Activated CD8-positive, alpha-beta T cell treated with anti-CD3 and anti-CD28 coated beads, Interleukin-2, amount 10 ng/mL, durations not matched to agents 7 days and 5 days (primary cell): ENCODE measurements around the gene BFAR. TPM values are rescaled to one million over a fixed set of nuclear protein-coding genes. Genes with fewer than 3 reads are reported as not detected.

Experiments used
- ATAC-seq: fragments of 150-1000 bp; cut with Tn5 transposase; one replicate; pipeline ENCODE4 v1.10.0; 2021; ENCODE audit warnings: moderate library complexity
- CTCF ChIA-PET: fragments of 350-600 bp; sonication (Branson Sonifier 250); formaldehyde crosslinking; loops from one replicate; lab custom pipeline; 2021; ENCODE audit warnings: antibody characterized with exemption; lab: Charles Lee
- POLR2A ChIA-PET: fragments of 350-600 bp; sonication (Branson Sonifier 250); formaldehyde crosslinking; loops from one replicate; lab custom pipeline; 2021; ENCODE audit warnings: antibody characterized with exemption; lab: Charles Lee
- DNase-seq: peaks from one replicate; pipeline ENCODE4 v3.0.0-alpha.2; 2020
- H3K27ac Mint-ChIP-seq: one replicate; pipeline ENCODE4 v1.8.0; 2021; ENCODE audit warnings: mild to moderate bottlenecking, mixed read lengths
- H3K27me3 Mint-ChIP-seq: one replicate; pipeline ENCODE4 v1.8.0; 2021; ENCODE audit warnings: low read depth, mixed read lengths
- H3K36me3 Mint-ChIP-seq: one replicate; pipeline ENCODE4 v1.8.0; 2021; ENCODE audit warnings: low read depth, mixed read lengths
- H3K4me1 Mint-ChIP-seq: one replicate; pipeline ENCODE4 v1.8.0; 2021; ENCODE audit warnings: low read depth, mixed read lengths
- H3K4me3 Mint-ChIP-seq: one replicate; pipeline ENCODE4 v1.8.0; 2021; ENCODE audit warnings: mild to moderate bottlenecking, mixed read lengths
- H3K9me3 Mint-ChIP-seq: one replicate; pipeline ENCODE4 v1.8.0; 2022; ENCODE audit warnings: mixed read lengths; ENCODE audit not compliant: insufficient read depth
- total RNA-seq, 2 experiments: library from RNA; stranded (reverse); gene quantifications; one replicate each; pipeline ENCODE4 v1.2.3, GENCODE V29; 2021

Gene BFAR, protein sequence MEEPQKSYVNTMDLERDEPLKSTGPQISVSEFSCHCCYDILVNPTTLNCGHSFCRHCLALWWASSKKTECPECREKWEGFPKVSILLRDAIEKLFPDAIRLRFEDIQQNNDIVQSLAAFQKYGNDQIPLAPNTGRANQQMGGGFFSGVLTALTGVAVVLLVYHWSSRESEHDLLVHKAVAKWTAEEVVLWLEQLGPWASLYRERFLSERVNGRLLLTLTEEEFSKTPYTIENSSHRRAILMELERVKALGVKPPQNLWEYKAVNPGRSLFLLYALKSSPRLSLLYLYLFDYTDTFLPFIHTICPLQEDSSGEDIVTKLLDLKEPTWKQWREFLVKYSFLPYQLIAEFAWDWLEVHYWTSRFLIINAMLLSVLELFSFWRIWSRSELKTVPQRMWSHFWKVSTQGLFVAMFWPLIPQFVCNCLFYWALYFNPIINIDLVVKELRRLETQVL
- total RNA-seq, result 10 to 100 TPM; 65.1 to 65.7 TPM

DNA sequence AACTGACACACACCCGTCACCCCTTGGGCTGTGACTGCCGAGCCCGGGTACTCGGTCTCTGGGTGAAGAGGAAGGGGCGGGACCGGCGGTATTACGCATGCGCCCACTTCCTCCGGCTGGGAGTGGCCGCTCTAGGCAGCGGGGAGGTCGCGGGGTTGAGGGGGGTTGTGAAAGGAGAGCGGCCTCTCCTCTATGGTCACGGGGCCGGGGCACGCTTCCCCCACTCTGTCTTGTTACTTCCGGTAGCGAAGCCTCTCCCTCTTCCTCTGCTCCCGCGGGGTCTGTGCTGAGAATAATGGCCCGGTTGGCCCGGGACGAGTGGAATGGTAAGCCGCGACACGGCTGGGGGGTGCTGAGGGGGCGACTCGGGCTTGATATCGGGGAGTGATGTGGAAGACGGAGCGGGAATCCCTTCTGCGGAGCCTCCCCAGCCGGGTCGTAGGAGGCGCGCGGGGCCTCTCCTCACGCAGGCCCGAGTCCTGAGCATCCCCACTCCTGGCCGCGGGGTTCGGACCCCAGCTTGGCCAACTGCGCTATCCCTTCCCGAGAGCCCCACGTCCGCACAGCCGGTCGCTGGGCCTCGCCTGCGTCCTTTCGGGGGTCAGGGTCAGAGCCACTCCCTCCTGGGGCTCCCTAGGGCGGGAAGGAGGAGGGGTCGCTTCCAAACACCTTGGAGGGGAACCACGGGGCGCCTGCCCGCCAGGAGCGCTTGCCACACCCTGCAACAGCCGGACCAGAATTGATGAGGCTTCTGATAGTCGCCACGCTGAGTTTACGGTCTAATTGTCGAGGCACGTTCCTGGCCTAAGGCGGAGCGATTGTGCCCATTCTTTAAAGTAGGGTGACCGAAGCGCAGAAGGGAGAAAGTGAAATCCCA, at the start of gene BFAR:
TSS of gene BFAR (plus strand) at position 259 of the 877 bp plus-strand sequence. CDS start 11,396 bp downstream, outside the sequence.
- ChIA-PET POLR2A (interaction anchor here (0.6 to 1.5 kb wide), 6 partner anchors 8 to 30 kb away, joined by 3 to 6 read pairs (median 3); no protein-coding TSS in a partner anchor), CTCF (no interaction called here)
- peak within 1 kb of the TSS; percentile 100 for H3K4me3 Mint-ChIP-seq
- no peaks in the 10 kb centered on the region for H3K9me3 Mint-ChIP-seq
- H3K36me3 Mint-ChIP-seq, result peaks cover 27% of the 10 kb centered on the region
- peak within 1 kb of the TSS; percentile 100 for H3K27ac Mint-ChIP-seq
- DNase-seq, result peak; percentile 100
- no peaks in the 10 kb centered on the region for H3K27me3 Mint-ChIP-seq
- ATAC-seq, result peak; percentile 77
- H3K4me1 Mint-ChIP-seq, result peaks cover 64% of the 10 kb centered on the region

DNA sequence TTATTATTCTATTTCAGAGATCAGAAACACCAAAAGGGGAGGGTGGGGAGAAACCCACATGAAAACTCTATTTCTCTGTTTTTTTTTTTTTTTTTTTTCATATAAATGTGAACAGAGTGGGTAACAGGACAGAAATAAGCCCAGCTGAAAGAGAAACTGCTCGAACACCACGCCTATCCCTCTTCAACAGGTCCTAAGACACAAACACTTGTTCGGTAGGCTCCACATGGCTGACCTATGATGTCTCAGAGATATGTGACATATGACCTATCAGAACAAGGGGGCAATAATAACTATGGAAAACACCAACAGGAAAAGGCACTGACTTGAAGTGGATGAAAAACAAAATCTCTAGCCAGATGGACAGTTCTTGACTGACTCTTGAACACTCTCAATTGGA, 47.5 kb upstream of the BFAR start:
- no peak overlapping the region for H3K27ac Mint-ChIP-seq
- no peak for ATAC-seq
- ChIA-PET POLR2A (no interaction called here), CTCF (no interaction called here)
- H3K4me1 Mint-ChIP-seq, result peaks cover 13% of the 10 kb centered on the region
- peaks cover 38% of the 10 kb centered on the region for H3K36me3 Mint-ChIP-seq
- no peaks in the 10 kb centered on the region for H3K27me3 Mint-ChIP-seq
- no peaks in the 10 kb centered on the region for H3K9me3 Mint-ChIP-seq
- H3K4me3 Mint-ChIP-seq, result no peak overlapping the region
- DNase-seq, result no peak

DNA sequence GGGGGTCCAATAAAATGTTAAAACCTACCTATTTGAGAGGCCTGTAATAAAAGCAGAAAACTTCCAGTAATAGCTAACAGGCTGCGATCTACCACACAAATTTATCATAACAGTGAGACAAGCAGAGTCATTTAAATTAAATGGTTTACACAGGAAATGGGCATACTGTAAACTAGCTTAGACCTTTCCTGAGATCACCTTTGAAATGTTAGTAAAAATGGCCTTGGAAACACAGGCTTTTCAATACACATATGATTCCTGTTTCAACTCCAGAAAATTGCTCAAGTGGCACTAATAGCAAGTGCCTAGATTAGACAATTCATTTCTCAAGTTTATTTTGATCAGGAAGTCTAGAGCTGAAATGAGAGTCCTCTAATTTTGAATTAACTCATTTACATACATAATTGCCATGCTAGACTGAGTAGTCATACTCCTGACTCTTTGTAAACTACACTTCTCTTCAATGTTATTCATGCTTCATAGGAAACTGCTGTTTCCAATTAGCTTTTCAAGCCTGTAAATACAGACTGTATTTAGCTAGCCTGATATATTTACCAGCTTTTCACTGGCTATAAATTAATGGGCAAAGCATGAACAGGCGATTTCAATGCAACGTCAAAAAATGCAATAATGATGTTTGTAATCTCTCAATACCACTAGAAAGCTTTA, 46.0 kb upstream of the BFAR start:
- Mint-ChIP-seq H3K4me1 (peaks cover 13% of the 10 kb centered on the region), H3K4me3 (no peak overlapping the region), H3K9me3 (no peaks in the 10 kb centered on the region), H3K27ac (no peak overlapping the region), H3K36me3 (peaks cover 35% of the 10 kb centered on the region), H3K27me3 (no peaks in the 10 kb centered on the region)
- ATAC-seq (no peak), DNase-seq (no peak)
- ChIA-PET POLR2A (interaction anchor here (0.7 kb wide), 2 partner anchors 10 to 113 kb away, joined by 3 read pairs; no protein-coding TSS in a partner anchor), CTCF (interaction anchor here (0.6 to 1.8 kb wide), 5 partner anchors 13 to 667 kb away, joined by 3 to 5 read pairs (median 4); partner anchors contain the start of gene ERCC4)

DNA sequence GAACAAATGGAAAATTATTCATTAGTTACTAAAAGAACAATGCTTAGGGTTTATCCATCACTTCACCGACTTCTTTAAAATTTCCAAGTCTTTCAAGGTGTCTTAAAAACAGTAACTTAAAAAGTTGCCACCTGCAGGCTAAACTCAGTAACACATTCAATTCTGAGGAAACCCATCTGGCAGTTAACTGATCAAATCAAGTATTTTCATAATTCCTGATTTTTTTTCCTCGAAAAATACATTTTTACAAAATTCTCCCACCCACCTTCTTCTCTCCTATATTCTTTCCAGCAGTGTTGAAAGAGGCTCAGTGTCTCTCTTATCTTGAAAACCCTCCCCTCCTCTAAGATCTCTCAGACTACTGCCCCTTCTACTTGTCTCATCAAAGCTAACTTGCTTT, 32.6 kb upstream of the BFAR start:
- H3K9me3 Mint-ChIP-seq, result no peaks in the 10 kb centered on the region
- CTCF ChIA-PET, result interaction anchor here (0.6 to 1.5 kb wide), 4 partner anchors 10 to 351 kb away, joined by 3 to 4 read pairs (median 4); no protein-coding TSS in a partner anchor
- no peak overlapping the region for H3K4me3 Mint-ChIP-seq
- no peaks in the 10 kb centered on the region for H3K27me3 Mint-ChIP-seq
- DNase-seq, result no peak
- no peak for ATAC-seq
- H3K4me1 Mint-ChIP-seq, result no peaks in the 10 kb centered on the region
- peaks cover 47% of the 10 kb centered on the region for H3K36me3 Mint-ChIP-seq
- POLR2A ChIA-PET, result no interaction called here
- no peak overlapping the region for H3K27ac Mint-ChIP-seq

DNA sequence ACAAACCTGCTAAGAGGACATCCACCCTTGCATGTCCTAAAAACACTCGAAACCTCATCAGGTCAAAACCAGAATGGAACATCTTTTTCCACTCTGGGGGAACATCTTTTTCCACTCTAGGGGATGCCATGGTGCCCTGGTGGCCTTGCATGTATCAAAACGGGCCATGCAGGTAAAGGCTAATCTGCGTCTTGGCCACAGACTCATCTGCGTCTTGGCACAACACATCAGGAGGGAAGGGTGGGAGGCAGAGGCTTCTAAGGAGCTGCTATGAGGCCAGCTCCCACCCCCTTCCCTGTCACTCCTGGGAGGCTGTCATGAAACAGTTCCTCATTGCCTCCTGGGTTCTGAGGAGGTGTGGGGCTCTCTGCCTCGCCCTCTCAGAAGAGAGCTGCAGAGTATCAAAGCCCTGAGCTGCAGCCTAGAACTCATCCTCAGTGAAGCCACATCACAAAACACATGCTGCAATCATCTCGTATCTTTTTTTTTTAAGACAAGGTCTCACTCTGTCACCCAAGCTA, 30.2 kb upstream of the BFAR start:
- no peaks in the 10 kb centered on the region for H3K9me3 Mint-ChIP-seq
- ATAC-seq (no peak), DNase-seq (no peak)
- peaks cover 47% of the 10 kb centered on the region for H3K36me3 Mint-ChIP-seq
- no peaks in the 10 kb centered on the region for H3K4me1 Mint-ChIP-seq
- CTCF ChIA-PET, result no interaction called here
- no peak overlapping the region for H3K4me3 Mint-ChIP-seq
- H3K27ac Mint-ChIP-seq, result peak overlapping the region; percentile 3
- no peaks in the 10 kb centered on the region for H3K27me3 Mint-ChIP-seq
- POLR2A ChIA-PET, result no interaction called here

DNA sequence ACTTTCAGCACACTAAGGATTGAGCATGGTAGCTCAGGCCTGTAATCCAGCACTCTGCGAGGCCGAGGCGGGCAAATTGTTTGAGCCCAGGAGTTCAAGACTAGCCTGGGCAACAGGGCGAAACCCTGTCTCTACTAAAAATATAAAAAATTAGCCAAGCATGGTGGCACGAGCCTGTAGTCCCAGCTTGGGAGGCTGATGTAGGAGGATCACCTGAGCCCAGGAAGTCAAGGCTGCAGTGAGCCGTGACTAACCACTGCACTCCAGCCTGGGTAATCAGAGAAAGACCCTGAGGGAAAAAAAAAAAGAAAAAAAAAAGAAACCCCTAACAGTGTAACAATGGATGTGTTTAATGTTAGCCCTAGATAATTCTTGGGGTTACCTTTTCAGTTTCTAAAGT, 26.6 kb upstream of the BFAR start:
- DNase-seq, result no peak
- no peaks in the 10 kb centered on the region for H3K27me3 Mint-ChIP-seq
- CTCF ChIA-PET, result interaction anchor here (1.1 kb wide), 1 partner anchor 20 kb away, joined by 3 read pairs; no protein-coding TSS in a partner anchor
- ATAC-seq, result no peak
- no peaks in the 10 kb centered on the region for H3K4me1 Mint-ChIP-seq
- POLR2A ChIA-PET, result no interaction called here
- no peak overlapping the region for H3K27ac Mint-ChIP-seq
- no peaks in the 10 kb centered on the region for H3K9me3 Mint-ChIP-seq
- H3K36me3 Mint-ChIP-seq, result peaks cover 44% of the 10 kb centered on the region
- no peak overlapping the region for H3K4me3 Mint-ChIP-seq

DNA sequence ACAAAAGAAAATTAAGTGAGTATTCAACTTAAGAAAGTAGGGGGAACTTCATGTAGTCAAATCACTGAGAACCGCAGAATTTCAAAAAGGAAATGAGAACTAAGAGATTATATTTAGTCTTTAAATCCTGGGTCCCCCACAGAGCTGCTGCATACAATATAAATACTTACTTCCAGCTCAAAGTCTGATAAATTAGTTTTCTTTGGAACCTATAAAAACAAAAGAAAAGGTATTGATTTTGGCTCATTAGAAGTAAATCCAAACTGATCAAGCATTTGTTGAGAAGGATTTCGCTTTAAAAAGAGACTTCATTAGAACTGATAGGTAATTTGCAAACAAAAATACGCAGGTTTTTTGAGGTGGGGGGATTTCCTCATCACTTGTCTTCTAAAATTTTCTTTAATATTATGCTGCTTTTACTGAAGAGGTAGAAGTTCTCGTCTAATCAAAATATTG, 24.6 kb upstream of the BFAR start:
- H3K4me1 Mint-ChIP-seq, result no peaks in the 10 kb centered on the region
- ChIA-PET POLR2A (no interaction called here), CTCF (no interaction called here)
- no peak overlapping the region for H3K4me3 Mint-ChIP-seq
- H3K27ac Mint-ChIP-seq, result no peak overlapping the region
- no peaks in the 10 kb centered on the region for H3K9me3 Mint-ChIP-seq
- no peak for ATAC-seq
- no peaks in the 10 kb centered on the region for H3K27me3 Mint-ChIP-seq
- DNase-seq, result no peak
- H3K36me3 Mint-ChIP-seq, result peaks cover 38% of the 10 kb centered on the region

DNA sequence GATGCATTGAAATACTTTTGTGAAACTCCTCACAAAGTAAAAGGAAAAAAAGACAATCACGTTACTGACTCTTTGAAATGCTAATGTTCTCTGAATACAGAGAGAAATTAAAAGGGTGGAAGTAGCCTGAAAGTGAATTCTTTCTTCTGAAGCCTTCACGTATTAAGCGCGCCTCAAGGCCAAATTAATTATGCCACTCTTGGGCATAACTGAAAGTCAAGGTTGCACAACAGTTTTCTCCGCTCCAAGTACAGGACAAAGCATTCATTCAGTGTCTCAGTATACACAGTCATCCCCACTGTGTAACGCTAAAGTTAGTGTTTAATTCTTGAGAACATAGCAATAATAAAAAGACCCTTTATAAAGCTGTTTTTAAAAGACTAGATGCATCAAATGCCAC, 24.1 kb upstream of the BFAR start:
- peaks cover 37% of the 10 kb centered on the region for H3K36me3 Mint-ChIP-seq

DNA sequence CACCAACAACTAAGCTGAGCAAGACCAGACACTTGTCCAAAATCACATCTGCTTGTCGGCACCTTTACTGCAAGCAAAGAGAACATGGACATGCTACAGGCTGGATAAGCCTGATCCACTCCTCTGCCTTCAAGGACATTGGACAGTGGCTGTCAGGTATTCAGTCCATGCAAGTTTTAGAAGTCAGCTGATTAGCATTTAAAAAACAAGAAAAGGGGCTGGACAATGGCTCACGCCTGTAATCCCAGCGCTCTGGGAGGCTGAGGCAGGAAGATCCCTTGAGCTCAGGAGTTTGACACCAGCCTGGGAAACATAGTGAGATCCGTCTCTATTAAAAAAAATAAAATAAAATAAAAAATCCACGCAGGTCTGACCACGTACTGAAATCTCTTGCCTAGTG, 23.0 kb upstream of the BFAR start:
- Mint-ChIP-seq H3K9me3 (no peaks in the 10 kb centered on the region), H3K36me3 (peaks cover 39% of the 10 kb centered on the region), H3K27me3 (no peaks in the 10 kb centered on the region), H3K4me1 (no peaks in the 10 kb centered on the region), H3K27ac (no peak overlapping the region), H3K4me3 (no peak overlapping the region)
- DNase-seq (no peak), ATAC-seq (no peak)
- CTCF ChIA-PET, result no interaction called here
- POLR2A ChIA-PET, result interaction anchor here (0.7 kb wide), 1 partner anchor 20 kb away, joined by 3 read pairs; the partner anchor contains the start of gene PARN

More for the DNA sequence above, 24.1 kb upstream of the BFAR start:
- H3K4me1 Mint-ChIP-seq, result no peaks in the 10 kb centered on the region
- no peaks in the 10 kb centered on the region for H3K27me3 Mint-ChIP-seq
- no peaks in the 10 kb centered on the region for H3K9me3 Mint-ChIP-seq
- no peak for ATAC-seq
- no peak overlapping the region for H3K27ac Mint-ChIP-seq
- no peak for DNase-seq
- ChIA-PET POLR2A (no interaction called here), CTCF (no interaction called here)
- H3K4me3 Mint-ChIP-seq, result no peak overlapping the region

DNA sequence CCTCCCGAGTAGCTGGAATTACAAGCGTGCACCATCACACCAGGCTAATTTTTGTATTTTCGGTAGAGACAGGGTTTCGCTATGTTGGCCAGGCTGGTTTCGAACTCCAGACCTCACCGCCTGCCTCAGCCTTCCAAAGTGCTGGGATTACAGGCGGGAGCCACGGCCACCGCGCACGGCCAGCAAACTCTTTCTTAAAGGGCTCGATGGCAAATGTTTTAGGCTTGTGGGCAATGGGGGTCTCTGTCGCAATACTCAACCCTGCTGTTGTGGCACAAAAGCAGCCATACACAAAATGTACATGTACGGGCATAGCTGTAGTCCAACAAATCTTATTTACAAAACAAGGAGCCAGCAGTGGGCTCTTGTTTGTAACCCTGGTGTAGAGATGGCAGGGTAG, 21.1 kb upstream of the BFAR start:
- POLR2A ChIA-PET, result interaction anchor here (0.8 kb wide), 1 partner anchor 18 kb away, joined by 3 read pairs; the partner anchor contains the start of gene PARN
- Mint-ChIP-seq H3K4me1 (no peaks in the 10 kb centered on the region), H3K36me3 (peaks cover 50% of the 10 kb centered on the region), H3K9me3 (no peaks in the 10 kb centered on the region), H3K4me3 (no peak overlapping the region), H3K27ac (no peak overlapping the region), H3K27me3 (no peaks in the 10 kb centered on the region)
- no peak for DNase-seq
- ATAC-seq, result no peak
- CTCF ChIA-PET, result no interaction called here

DNA sequence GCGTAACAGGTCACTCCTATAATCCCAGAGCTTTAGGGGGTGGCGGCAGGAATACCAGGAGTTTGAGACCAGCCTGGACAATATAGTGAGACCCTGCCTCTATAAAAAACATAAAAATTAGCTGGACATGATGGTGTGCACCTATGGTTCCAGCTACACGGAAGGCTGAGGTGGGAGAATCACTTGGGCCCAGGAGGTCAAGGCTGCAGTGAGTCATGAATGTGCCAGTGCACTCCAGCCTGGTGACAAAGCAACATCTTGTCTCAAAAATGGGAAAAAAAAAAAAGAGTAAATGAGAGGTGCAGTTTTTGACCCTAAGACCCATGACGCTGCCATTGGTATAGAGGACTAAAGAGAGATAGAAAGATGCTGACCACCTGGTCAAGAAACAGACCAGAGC, 18.8 kb upstream of the BFAR start:
- H3K9me3 Mint-ChIP-seq, result no peaks in the 10 kb centered on the region
- no peaks in the 10 kb centered on the region for H3K4me1 Mint-ChIP-seq
- H3K27ac Mint-ChIP-seq, result no peak overlapping the region
- H3K36me3 Mint-ChIP-seq, result peaks cover 43% of the 10 kb centered on the region
- no peak overlapping the region for H3K4me3 Mint-ChIP-seq
- POLR2A ChIA-PET, result no interaction called here
- CTCF ChIA-PET, result no interaction called here
- DNase-seq (no peak), ATAC-seq (no peak)
- no peaks in the 10 kb centered on the region for H3K27me3 Mint-ChIP-seq
